ENCODE results near the gene POLD1.
A peak's percentile ranks its signal among the peaks of the same experiment; 100 is the strongest.
"Not testable (repeated sequence)": the region's sequence is repeated elsewhere in the genome, so short reads cannot be mapped to it uniquely, and the experiment has no call there.

The POLD1 gene

GRCh38 chr19:50390952-50391351 is 6.8 kb downstream of the POLD1 start:
- not testable (repeated sequence) for DNase-seq (ENCODE audit: low read depth in 2 of 2, low spot score in 1 of 2)

GRCh38 chr19:50392759-50393158 is 8.6 kb downstream of the POLD1 start:
- no peak for DNase-seq (ENCODE audit: low read depth in 2 of 2, low spot score in 1 of 2)

- DNase-seq (ENCODE audit: low read depth in 2 of 2, low spot score in 1 of 2): no peak
Measured at GRCh38 chr19:50393589-50393988, 9.4 kb downstream of the POLD1 start.

GRCh38 chr19:50394017-50394416 is 9.9 kb downstream of the POLD1 start:
- no peak for DNase-seq (ENCODE audit: low read depth in 2 of 2, low spot score in 1 of 2)

- no peak for DNase-seq (ENCODE audit: low read depth in 2 of 2, low spot score in 1 of 2)
Measured at GRCh38 chr19:50398675-50399367, 14.7 kb downstream of the POLD1 start.

GRCh38 chr19:50399368-50399745 is 15.2 kb downstream of the POLD1 start:
- no peak for DNase-seq (ENCODE audit: low read depth in 2 of 2, low spot score in 1 of 2)

GRCh38 chr19:50401605-50402450 is 17.7 kb downstream of the POLD1 start:
- no peak for DNase-seq (ENCODE audit: low read depth in 2 of 2, low spot score in 1 of 2)

GRCh38 chr19:50402544-50403301 is 18.6 kb downstream of the POLD1 start:
- no peak for DNase-seq (ENCODE audit: low read depth in 2 of 2, low spot score in 1 of 2)

GRCh38 chr19:50406156-50406820 is 22.1 kb downstream of the POLD1 start:
- DNase-seq (ENCODE audit: low read depth in 2 of 2, low spot score in 1 of 2): no peak

GRCh38 chr19:50406829-50407228 is 22.7 kb downstream of the POLD1 start:
- no peak for DNase-seq (ENCODE audit: low read depth in 2 of 2, low spot score in 1 of 2)

GRCh38 chr19:50409347-50409746 is 25.2 kb downstream of the POLD1 start:
- DNase-seq (ENCODE audit: low read depth in 2 of 2, low spot score in 1 of 2): no peak

GRCh38 chr19:50410109-50410508 is 26.0 kb downstream of the POLD1 start:
- DNase-seq (ENCODE audit: low read depth in 2 of 2, low spot score in 1 of 2): no peak

- no peak for DNase-seq (ENCODE audit: low read depth in 2 of 2, low spot score in 1 of 2)
Measured at GRCh38 chr19:50412419-50412818, 28.3 kb downstream of the POLD1 start.

- no peak for DNase-seq (ENCODE audit: low read depth in 2 of 2, low spot score in 1 of 2)
Measured at GRCh38 chr19:50413096-50413495, 28.9 kb downstream of the POLD1 start.

GRCh38 chr19:50413531-50413930 is 29.4 kb downstream of the POLD1 start:
- DNase-seq (ENCODE audit: low read depth in 2 of 2, low spot score in 1 of 2): no peak

- peak; percentile 47 to 61 for DNase-seq (ENCODE audit: low read depth in 2 of 2, low spot score in 1 of 2)
Measured at GRCh38 chr19:50414864-50415660, 30.9 kb downstream of the POLD1 start.

- peak in 1 of 2 donors; percentile 14 for DNase-seq (ENCODE audit: low read depth in 2 of 2, low spot score in 1 of 2)
Measured at GRCh38 chr19:50415661-50416033, 31.5 kb downstream of the POLD1 start.

GRCh38 chr19:50416034-50416977 is 32.2 kb downstream of the POLD1 start:
- DNase-seq (ENCODE audit: low read depth in 2 of 2, low spot score in 1 of 2): no peak

All from stimulated activated CD8-positive, alpha-beta memory T cell treated with anti-CD3 and anti-CD28 coated beads, Interleukin-4, amount 100 ng/mL, for 4 hours (primary cell).